ENCODE measurements around the gene ADAM15. TPM values are rescaled to one million over a fixed set of nuclear protein-coding genes. Genes with fewer than 3 reads are reported as not detected.
A peak's percentile ranks its signal among the peaks of the same experiment; 100 is the strongest.

The ADAM15 gene
- total RNA-seq, 2 experiments from 2014 or later: 73.9 to 76.4 TPM

DNA sequence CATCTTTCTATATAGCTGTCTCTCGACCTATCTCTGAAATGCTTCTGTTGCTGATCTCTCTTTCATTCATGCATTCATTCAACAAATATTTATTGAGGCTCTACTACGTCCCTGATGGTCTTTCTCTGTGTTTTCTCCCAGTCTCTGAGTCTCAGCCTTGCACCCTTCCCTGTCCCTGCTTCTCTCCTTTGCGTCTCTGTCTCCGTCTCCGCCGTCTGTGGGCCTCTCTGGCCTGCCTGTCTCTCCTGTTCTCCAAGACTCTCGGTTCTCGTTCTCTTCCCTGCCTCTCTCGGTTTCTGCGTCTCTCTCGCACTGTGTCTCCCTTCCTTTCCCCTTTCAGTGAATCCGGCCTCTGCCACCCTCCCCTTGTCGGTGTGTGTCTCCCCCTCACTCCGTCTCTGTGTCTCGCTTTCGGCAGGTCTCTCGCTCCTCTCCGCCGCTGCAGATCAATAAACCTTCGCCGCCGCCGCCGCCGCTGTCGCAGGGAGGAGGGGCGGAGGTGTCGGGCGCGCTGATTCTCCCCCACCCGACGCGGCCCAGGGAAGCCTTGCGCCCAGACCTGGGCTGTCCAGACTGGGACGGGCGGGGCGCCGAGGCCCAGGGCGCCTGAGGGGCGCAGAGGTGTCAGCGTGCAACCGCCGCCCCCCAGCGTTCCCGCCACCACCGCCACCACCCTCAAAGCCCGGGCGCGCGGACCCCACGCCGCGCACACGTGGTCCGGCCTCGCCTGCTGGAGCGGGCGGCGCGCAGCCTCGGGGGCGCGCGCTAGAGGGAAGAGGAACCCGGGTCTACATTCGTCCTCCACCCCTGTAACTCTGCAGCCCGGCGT, 30.6 kb downstream of the ADAM15 start:
- ChIA-PET POLR2A (interaction anchor here (0.9 to 1.7 kb wide), 3 partner anchors 54 to 145 kb away, joined by 3 to 4 read pairs (median 3); partner anchors contain the start of genes PBXIP1, PMVK and SLC50A1), CTCF (interaction anchor here (0.6 to 1.7 kb wide), 5 partner anchors 15 to 108 kb away, joined by 3 to 6 read pairs (median 3); partner anchors contain the start of gene KRTCAP2)
- Mint-ChIP-seq H3K36me3 (ENCODE audit: low read depth) (no peaks in the 10 kb centered on the region), H3K9me3 (no peaks in the 10 kb centered on the region), H3K27ac (no peak overlapping the region), H3K4me1 (peaks cover 60% of the 10 kb centered on the region), H3K27me3 (peaks cover 59% of the 10 kb centered on the region), H3K4me3 (peak overlapping the region; percentile 23)
- DNase-seq: no peak

GRCh38 chr1:155082301-155083051, 31.4 kb downstream of the ADAM15 start:
- Mint-ChIP-seq H3K36me3 (ENCODE audit: low read depth) (no peaks in the 10 kb centered on the region), H3K27me3 (peaks cover 55% of the 10 kb centered on the region), H3K4me1 (peaks cover 59% of the 10 kb centered on the region), H3K4me3 (no peak overlapping the region), H3K9me3 (no peaks in the 10 kb centered on the region), H3K27ac (no peak overlapping the region)
- DNase-seq: no peak
- ChIA-PET POLR2A (no interaction called here), CTCF (interaction anchor here (1.2 kb wide), 1 partner anchor 11 kb away, joined by 3 read pairs; no protein-coding TSS in a partner anchor)

- DNase-seq: no peak
- Mint-ChIP-seq H3K9me3 (no peaks in the 10 kb centered on the region), H3K36me3 (ENCODE audit: low read depth) (no peaks in the 10 kb centered on the region), H3K27ac (no peak overlapping the region), H3K27me3 (peaks cover 50% of the 10 kb centered on the region), H3K4me3 (no peak overlapping the region), H3K4me1 (peaks cover 55% of the 10 kb centered on the region)
- ChIA-PET CTCF (interaction anchor here (1.2 to 3.9 kb wide), 3 partner anchors 11 to 30 kb away, joined by 3 to 121 read pairs (median 61); partner anchors contain the start of genes ADAM15 and EFNA4), POLR2A (no interaction called here)
These were observed 32.0 kb downstream of the ADAM15 start for GRCh38 chr1:155083052-155083541.

DNA sequence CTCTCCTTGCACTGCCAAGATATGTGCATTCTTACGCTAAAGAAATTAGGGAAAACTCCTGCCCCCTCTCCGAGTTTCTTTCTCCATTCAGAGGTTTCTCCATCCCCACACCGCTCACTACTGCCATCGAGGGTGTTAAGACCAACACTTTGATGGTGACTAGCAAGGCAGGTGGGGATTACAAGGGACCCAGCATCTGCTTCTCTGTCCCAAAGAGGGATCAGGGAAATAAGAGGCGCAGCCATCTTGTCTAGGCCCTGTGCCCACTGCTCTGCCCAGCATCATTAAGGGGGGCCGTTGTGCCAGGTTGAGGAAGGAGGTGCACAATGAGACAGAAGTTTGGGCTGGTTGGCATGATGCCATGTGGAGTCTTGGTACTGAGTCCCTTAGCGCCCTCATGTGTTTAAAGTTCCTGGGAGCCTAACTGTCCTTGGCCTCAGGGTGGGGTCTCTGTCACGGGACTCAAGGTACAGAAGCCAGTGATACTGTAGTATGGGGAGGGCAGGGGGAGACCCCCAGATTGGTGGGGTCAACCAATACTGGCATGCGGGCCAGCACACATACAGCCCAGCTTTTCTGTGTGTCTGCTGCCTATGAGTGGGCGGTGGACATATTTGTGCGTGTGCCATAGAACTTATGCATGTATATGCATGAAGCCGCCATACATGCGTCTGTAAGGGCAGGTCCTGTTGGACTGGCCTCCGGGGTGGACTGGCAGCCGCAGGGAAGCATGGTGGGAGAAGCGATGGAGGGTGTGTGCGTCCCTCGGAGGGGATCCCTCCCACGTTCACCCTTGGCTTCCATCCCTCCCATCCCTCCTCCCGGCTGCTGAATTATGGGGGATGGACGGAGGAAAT, 33.0 kb downstream of the ADAM15 start:
- H3K27me3 Mint-ChIP-seq: peaks cover 43% of the 10 kb centered on the region
- peak overlapping the region; percentile 82 for H3K27ac Mint-ChIP-seq
- H3K4me1 Mint-ChIP-seq: peaks cover 52% of the 10 kb centered on the region
- peak overlapping the region; percentile 90 for H3K4me3 Mint-ChIP-seq
- ChIA-PET CTCF (interaction anchor here (0.8 to 3.9 kb wide), 37 partner anchors 9 to 525 kb away, joined by 3 to 121 read pairs (median 5); partner anchors contain the start of genes ADAM15, EFNA4, FLAD1 and KRTCAP2), POLR2A (interaction anchor here (0.7 to 2.6 kb wide), 15 partner anchors 10 to 1121 kb away, joined by 3 to 18 read pairs (median 4); partner anchors contain the start of genes EFNA4, KRTCAP2, PMVK and SLC39A1)
- no peaks in the 10 kb centered on the region for H3K9me3 Mint-ChIP-seq
- DNase-seq: peak; percentile 49
- no peaks in the 10 kb centered on the region for H3K36me3 Mint-ChIP-seq (ENCODE audit: low read depth)

DNA sequence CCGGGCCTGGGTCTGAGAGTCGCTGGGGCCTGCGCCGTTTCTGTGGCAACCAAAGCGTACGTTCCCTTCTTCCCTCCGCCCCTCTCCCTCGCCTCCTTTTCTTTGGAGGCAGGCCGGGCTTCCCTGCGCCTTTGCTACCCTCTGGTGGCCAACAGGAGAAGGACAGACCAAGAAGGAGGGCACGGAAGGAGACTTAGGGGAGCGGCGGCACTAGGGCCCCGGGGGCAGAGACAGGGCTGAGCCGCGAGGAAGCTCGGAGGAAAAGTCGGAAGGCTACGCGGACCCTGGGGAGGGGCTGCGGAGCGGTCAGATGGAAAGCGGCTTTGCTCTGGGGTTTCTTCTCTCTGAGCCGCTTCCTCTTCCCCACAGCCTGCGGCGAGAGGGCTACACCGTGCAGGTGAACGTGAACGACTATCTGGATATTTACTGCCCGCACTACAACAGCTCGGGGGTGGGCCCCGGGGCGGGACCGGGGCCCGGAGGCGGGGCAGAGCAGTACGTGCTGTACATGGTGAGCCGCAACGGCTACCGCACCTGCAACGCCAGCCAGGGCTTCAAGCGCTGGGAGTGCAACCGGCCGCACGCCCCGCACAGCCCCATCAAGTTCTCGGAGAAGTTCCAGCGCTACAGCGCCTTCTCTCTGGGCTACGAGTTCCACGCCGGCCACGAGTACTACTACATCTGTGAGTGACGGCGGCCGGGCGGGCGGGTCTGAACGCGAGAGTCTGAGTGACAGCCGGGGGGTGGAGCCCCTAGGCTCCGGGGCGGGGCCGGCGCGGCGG, 33.8 kb downstream of the ADAM15 start:
- DNase-seq: peak; percentile 93
- peaks cover 35% of the 10 kb centered on the region for H3K27me3 Mint-ChIP-seq
- CTCF ChIA-PET: interaction anchor here (0.6 to 3.9 kb wide), 60 partner anchors 9 to 605 kb away, joined by 3 to 121 read pairs (median 4); partner anchors contain the start of genes ADAM15, EFNA4, FLAD1 and KRTCAP2
- peak overlapping the region; percentile 82 for H3K27ac Mint-ChIP-seq
- POLR2A ChIA-PET: interaction anchor here (0.7 to 2.6 kb wide), 18 partner anchors 9 to 1122 kb away, joined by 3 to 18 read pairs (median 4); partner anchors contain the start of genes EFNA4, KRTCAP2, PMVK and SLC39A1
- no peaks in the 10 kb centered on the region for H3K36me3 Mint-ChIP-seq (ENCODE audit: low read depth)
- H3K4me1 Mint-ChIP-seq: peaks cover 44% of the 10 kb centered on the region
- no peaks in the 10 kb centered on the region for H3K9me3 Mint-ChIP-seq
- peak overlapping the region; percentile 90 for H3K4me3 Mint-ChIP-seq

- peak overlapping the region; percentile 82 for H3K27ac Mint-ChIP-seq
- H3K27me3 Mint-ChIP-seq: peaks cover 32% of the 10 kb centered on the region
- peaks cover 43% of the 10 kb centered on the region for H3K4me1 Mint-ChIP-seq
- H3K36me3 Mint-ChIP-seq (ENCODE audit: low read depth): no peaks in the 10 kb centered on the region
- H3K9me3 Mint-ChIP-seq: no peaks in the 10 kb centered on the region
- H3K4me3 Mint-ChIP-seq: peak overlapping the region; percentile 90
- peak; percentile 76 for DNase-seq
- POLR2A ChIA-PET: interaction anchor here (0.9 to 2.6 kb wide), 15 partner anchors 9 to 149 kb away, joined by 3 to 18 read pairs (median 4); partner anchors contain the start of genes EFNA4, KRTCAP2, PMVK and TRIM46
- CTCF ChIA-PET: interaction anchor here (0.7 to 3.9 kb wide), 44 partner anchors 9 to 606 kb away, joined by 3 to 121 read pairs (median 4); partner anchors contain the start of genes ADAM15, EFNA4, FLAD1 and KRTCAP2
These were observed 34.5 kb downstream of the ADAM15 start for GRCh38 chr1:155085504-155086127.

GRCh38 chr1:155086128-155086741, 35.1 kb downstream of the ADAM15 start:
- Mint-ChIP-seq H3K27ac (peak overlapping the region; percentile 64), H3K27me3 (peaks cover 29% of the 10 kb centered on the region), H3K4me1 (peaks cover 42% of the 10 kb centered on the region), H3K9me3 (no peaks in the 10 kb centered on the region), H3K36me3 (ENCODE audit: low read depth) (no peaks in the 10 kb centered on the region), H3K4me3 (peak overlapping the region; percentile 90)
- peak; percentile 85 for DNase-seq
- CTCF ChIA-PET: interaction anchor here (0.7 to 3.9 kb wide), 19 partner anchors 9 to 527 kb away, joined by 3 to 121 read pairs (median 8); partner anchors contain the start of genes ADAM15, EFNA4, FLAD1 and KRTCAP2
- POLR2A ChIA-PET: interaction anchor here (1.3 to 2.6 kb wide), 4 partner anchors 22 to 87 kb away, joined by 3 to 18 read pairs (median 12); partner anchors contain the start of genes EFNA4, KRTCAP2 and TRIM46

DNA sequence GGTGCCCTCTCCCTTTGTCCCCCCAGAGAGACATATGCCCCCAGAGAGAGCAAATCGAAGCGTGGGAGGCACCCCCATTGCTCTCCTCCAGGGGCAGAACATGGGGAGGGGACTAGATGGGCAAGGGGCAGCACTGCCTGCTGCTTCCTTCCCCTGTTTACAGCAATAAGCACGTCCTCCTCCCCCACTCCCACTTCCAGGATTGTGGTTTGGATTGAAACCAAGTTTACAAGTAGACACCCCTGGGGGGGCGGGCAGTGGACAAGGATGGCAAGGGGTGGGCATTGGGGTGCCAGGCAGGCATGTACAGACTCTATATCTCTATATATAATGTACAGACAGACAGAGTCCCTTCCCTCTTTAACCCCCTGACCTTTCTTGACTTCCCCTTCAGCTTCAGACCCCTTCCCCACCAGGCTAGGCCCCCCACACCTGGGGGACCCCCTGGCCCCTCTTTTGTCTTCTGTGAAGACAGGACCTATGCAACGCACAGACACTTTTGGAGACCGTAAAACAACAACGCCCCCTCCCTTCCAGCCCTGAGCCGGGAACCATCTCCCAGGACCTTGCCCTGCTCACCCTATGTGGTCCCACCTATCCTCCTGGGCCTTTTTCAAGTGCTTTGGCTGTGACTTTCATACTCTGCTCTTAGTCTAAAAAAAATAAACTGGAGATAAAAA, 35.9 kb downstream of the ADAM15 start:
- no peak overlapping the region for H3K4me3 Mint-ChIP-seq
- H3K27me3 Mint-ChIP-seq: peaks cover 23% of the 10 kb centered on the region
- ChIA-PET POLR2A (interaction anchor here (2.6 kb wide), 1 partner anchor 86 kb away, joined by 18 read pairs; the partner anchor contains the start of genes KRTCAP2 and TRIM46), CTCF (interaction anchor here (0.9 to 3.9 kb wide), 7 partner anchors 8 to 527 kb away, joined by 3 to 121 read pairs (median 32); partner anchors contain the start of genes EFNA4 and KRTCAP2)
- H3K4me1 Mint-ChIP-seq: peaks cover 40% of the 10 kb centered on the region
- H3K9me3 Mint-ChIP-seq: no peaks in the 10 kb centered on the region
- no peak overlapping the region for H3K27ac Mint-ChIP-seq
- no peak for DNase-seq
- no peaks in the 10 kb centered on the region for H3K36me3 Mint-ChIP-seq (ENCODE audit: low read depth)

GRCh38 chr1:155091071-155092051, 40.2 kb downstream of the ADAM15 start:
- CTCF ChIA-PET: interaction anchor here (0.6 to 6.7 kb wide), 33 partner anchors 8 to 116 kb away, joined by 3 to 209 read pairs (median 4); partner anchors contain the start of genes FLAD1, KRTCAP2 and SLC50A1
- no peaks in the 10 kb centered on the region for H3K9me3 Mint-ChIP-seq

More at GRCh38 chr1:155091071-155092051, 40.2 kb downstream of the ADAM15 start:
- POLR2A ChIA-PET: interaction anchor here (0.7 to 1.4 kb wide), 6 partner anchors 39 to 136 kb away, joined by 3 to 10 read pairs (median 4); partner anchors contain the start of gene KRTCAP2
- Mint-ChIP-seq H3K27ac (no peak overlapping the region), H3K27me3 (peaks cover 22% of the 10 kb centered on the region), H3K4me3 (no peak overlapping the region), H3K36me3 (ENCODE audit: low read depth) (no peaks in the 10 kb centered on the region), H3K4me1 (peaks cover 9% of the 10 kb centered on the region)
- peak; percentile 81 for DNase-seq
